Spinal cord (tissue), 10 donors: ENCODE data around the gene ARID3A. TPM values are rescaled to one million over a fixed set of nuclear protein-coding genes. Genes with fewer than 3 reads are reported as not detected.

Source experiments
- DNase-seq, 6 donors: peaks; one replicate each; pipeline versions ENCODE4 v3.0.0 to v3.0.0-alpha.2; 2013 to 2015; ENCODE audit warnings: low spot score in 6 of 6, low read depth in 4 of 6
- H3K27ac ChIP-seq: one replicate; pipeline ENCODE4 v1.5.1; 2013; ENCODE audit warnings: low read depth, low read length, control low read depth
- H3K27me3 ChIP-seq: one replicate; pipeline ENCODE4 v1.6.1; 2013; ENCODE audit warnings: low read length; ENCODE audit not compliant: control insufficient read depth, insufficient read depth
- H3K36me3 ChIP-seq: one replicate; pipeline ENCODE4 v1.6.1; 2013; ENCODE audit warnings: low read length; ENCODE audit not compliant: control insufficient read depth, insufficient read depth
- H3K4me1 ChIP-seq: one replicate; pipeline ENCODE4 v1.6.1; 2013; ENCODE audit warnings: low read length; ENCODE audit not compliant: control insufficient read depth, insufficient read depth
- H3K4me3 ChIP-seq: one replicate; pipeline ENCODE4 v1.5.1; 2013; ENCODE audit warnings: low read depth, low read length, control low read depth
- H3K9me3 ChIP-seq: one replicate; pipeline ENCODE4 v1.6.1; 2013; ENCODE audit warnings: low read length; ENCODE audit not compliant: control insufficient read depth, insufficient read depth
- WGBS: methylation state at CpG from one replicate; pipeline ENCODE4 v1.1.5; 2013; ENCODE audit warnings: missing lambda C conversion rate; ENCODE audit not compliant: insufficient coverage; 5-methylcytosine and 5-hydroxymethylcytosine counted together
- polyA plus RNA-seq, 2 donors: library from polyadenylated mRNA; unstranded; fragments of 120-200 nt; gene quantifications; one replicate each; pipeline ENCODE4 v1.2.1, GENCODE V29; 2013; ENCODE audit not compliant: insufficient read length in 2 of 2
- total RNA-seq, 2 donors: library from RNA; depleted of rRNA in 1 of 2; stranded (reverse); fragments of 120-200 nt in 1 of 2; fragments of >200 nt in 1 of 2; gene quantifications; one replicate each; pipeline versions ENCODE4 v1.2.3 to v1.2.4, GENCODE V29; 2013 to 2014
- donor health status: healthy.

The ARID3A gene
- total and polyA plus RNA-seq, 4 donors, result 4.8 to 14.8 (median 8.9) TPM

- Histone ChIP-seq H3K9me3 (no peaks in the 10 kb centered on the region), H3K36me3 (peaks cover 20% of the 10 kb centered on the region), H3K27ac (no peak overlapping the region), H3K27me3 (no peaks in the 10 kb centered on the region), H3K4me3 (no peak overlapping the region), H3K4me1 (peaks cover 12% of the 10 kb centered on the region)
- no peak for DNase-seq
- 71% methylated on average over 31 of the region's 54 CpGs for WGBS
These were observed 14.4 kb upstream of the ARID3A start for GRCh38 chr19:911197-912033.

DNA sequence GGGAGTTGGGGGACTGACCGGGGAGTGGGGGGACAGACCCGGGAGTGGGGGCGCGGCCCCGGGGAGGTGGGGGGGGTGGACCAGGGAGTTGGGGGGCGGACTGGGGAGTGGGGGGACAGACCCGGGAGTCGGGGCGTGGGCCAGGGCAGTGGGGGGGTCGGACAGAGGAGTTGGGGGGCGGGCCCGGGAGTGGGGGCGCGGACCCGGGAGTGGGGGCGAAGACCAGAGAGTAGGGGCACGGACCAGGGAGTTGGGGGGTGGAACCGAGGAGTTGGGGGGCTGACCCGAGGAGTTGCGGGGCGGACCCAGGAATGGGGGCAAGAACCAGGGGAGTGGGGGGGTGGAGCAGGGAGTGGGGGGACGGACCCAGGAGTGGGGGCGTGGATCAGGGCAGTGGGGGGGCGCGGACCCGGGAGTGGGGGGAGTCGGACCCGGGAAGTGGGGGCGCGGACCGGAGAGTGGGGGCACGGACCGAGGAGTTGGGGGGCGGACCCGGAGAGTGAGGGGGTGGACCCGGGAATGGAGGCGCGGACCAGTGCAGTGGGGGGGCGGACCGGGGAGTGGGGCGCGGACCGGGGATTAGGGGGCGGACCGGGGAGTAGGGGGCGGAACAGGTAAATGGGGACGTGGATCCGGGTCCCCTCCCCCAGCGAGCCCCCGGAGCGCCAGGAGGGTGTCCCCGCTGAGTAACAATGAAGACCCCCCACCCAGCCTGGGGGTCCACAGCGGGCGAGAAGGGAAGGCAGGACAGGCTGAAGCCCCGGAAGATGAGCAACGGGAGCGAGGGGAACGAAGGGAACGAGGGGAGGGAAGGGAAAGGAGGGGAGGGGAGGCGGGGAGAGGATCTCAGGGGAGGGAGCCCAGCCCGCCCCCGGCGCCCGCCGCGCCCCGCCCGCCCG lies 13.4 kb upstream of the ARID3A start:
- peaks cover 8% of the 10 kb centered on the region for H3K27me3 ChIP-seq
- peaks cover 16% of the 10 kb centered on the region for H3K36me3 ChIP-seq
- no peak overlapping the region for H3K27ac ChIP-seq
- H3K9me3 ChIP-seq, result no peaks in the 10 kb centered on the region
- peak in 1 of 6 donors; percentile 59 for DNase-seq
- H3K4me1 ChIP-seq, result peaks cover 20% of the 10 kb centered on the region
- H3K4me3 ChIP-seq, result peak overlapping the region; percentile 79
- WGBS, result 0% methylated on average over 33 of the region's 69 CpGs

- Histone ChIP-seq H3K27me3 (peaks cover 15% of the 10 kb centered on the region), H3K9me3 (no peaks in the 10 kb centered on the region), H3K27ac (peak within 1 kb of the TSS; percentile 54), H3K4me1 (peaks cover 27% of the 10 kb centered on the region), H3K36me3 (peaks cover 14% of the 10 kb centered on the region), H3K4me3 (peak within 1 kb of the TSS; percentile 82)
- under 1% methylated on average over 75 of the region's 76 CpGs for WGBS
- peak in 3 of 6 donors; percentile 43 to 88 (median 87) for DNase-seq
These were observed 12.6 kb upstream of the ARID3A start, which contains the start of gene R3HDM4 for GRCh38 chr19:913080-913748. Gene R3HDM4, minus strand, starts transcription at chr19:913219. Its CDS starts 62 bp downstream, at chr19:913157.

DNA sequence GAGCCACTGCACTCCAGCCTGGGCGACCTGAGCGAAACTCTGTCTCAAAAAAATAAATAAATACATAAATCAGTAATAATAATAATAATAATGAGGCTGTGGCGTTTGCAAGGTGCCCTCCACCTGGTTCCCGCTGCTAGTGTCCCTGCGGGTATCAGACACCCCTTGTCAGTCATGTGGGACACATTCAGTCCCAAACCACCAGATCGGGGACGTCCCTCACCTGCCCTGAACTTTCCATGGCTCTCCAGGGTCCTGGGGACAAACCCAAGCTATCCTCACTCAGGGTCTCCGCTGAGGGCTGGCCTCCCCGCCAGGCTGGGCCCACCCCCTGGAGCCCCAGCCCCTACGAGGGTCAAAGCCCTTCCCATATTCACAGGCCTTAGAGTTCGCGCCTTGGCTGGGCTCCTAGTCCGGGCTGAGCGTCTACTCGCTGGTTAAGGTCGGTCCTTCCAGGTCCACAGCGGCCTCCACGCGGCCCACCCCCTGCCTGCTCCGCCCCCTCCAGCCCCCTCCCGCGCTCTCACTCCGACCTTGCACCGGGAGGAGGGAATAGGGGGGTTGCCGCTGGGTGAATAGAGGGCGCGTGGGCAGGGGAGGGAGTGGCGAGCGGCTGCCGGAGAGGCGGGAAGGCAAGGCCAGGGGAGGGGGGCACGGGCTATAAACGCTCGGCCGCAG lies 9.1 kb upstream of the ARID3A start:
- Histone ChIP-seq H3K27me3 (peaks cover 45% of the 10 kb centered on the region), H3K36me3 (no peaks in the 10 kb centered on the region), H3K4me1 (peaks cover 52% of the 10 kb centered on the region), H3K9me3 (no peaks in the 10 kb centered on the region), H3K27ac (no peak overlapping the region), H3K4me3 (peak overlapping the region; percentile 2)
- DNase-seq, result no peak
- 8% methylated on average over 20 of the region's 35 CpGs for WGBS

DNA sequence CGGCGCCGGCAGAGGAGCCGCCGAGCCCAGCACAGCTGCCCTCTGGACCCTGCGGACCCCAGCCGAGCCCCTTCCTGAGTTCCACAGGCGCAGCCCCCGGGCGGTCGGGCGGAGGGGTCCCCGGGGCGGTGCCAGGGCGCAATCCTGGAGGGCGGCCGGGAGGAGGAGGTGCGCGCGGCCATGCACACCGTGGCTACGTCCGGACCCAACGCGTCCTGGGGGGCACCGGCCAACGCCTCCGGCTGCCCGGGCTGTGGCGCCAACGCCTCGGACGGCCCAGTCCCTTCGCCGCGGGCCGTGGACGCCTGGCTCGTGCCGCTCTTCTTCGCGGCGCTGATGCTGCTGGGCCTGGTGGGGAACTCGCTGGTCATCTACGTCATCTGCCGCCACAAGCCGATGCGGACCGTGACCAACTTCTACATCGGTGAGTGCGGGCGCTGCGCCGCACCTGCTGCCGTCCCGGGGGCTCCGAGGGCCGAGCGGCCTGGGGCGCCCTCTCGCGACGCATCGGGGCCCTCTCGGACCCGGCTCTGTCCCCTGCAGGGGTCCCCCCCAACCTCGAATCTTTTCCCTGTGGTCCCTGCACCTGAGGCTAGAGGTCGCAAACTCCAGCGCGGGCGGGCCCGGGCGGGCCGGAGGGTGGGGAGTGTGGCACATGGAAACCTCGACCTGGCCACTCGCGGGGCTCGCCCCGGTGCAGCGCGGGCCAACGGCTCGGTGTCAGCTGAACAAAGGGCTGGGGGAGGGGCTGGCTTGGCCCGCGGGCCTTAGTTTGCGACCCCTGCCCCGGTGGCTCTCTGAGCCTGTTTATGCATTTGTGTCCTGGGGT lies 8.3 kb upstream of the ARID3A start, which contains the start of gene KISS1R:
Gene KISS1R, plus strand, starts transcription at position 11 of the 829 bp plus-strand sequence. Its CDS starts 170 bp downstream, at position 181.
- Histone ChIP-seq H3K36me3 (no peaks in the 10 kb centered on the region), H3K4me1 (peaks cover 51% of the 10 kb centered on the region), H3K27ac (no peak within 1 kb of the TSS), H3K27me3 (peaks cover 45% of the 10 kb centered on the region), H3K4me3 (peak within 1 kb of the TSS; percentile 2), H3K9me3 (no peaks in the 10 kb centered on the region)
- under 1% methylated on average over 87 of the region's 87 CpGs for WGBS
- DNase-seq, result peak in 1 of 6 donors; percentile 45

DNA sequence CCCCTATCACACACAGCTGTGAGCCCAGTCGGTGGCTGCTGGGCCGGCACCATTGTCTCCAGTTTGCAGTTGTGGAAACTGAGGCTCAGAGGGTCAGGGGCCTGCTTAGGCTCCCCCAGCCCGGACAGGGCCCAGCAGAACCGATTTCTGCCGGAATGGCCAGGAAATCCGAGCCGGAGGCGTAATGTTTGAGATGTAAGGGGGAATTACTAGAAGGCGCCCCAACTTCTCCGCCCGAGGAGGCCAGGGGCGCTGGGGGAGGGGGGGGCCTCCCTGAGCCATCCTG lies 7.7 kb upstream of the ARID3A start:
- Histone ChIP-seq H3K36me3 (no peaks in the 10 kb centered on the region), H3K9me3 (no peaks in the 10 kb centered on the region), H3K27me3 (peaks cover 45% of the 10 kb centered on the region), H3K4me3 (no peak overlapping the region), H3K4me1 (peaks cover 51% of the 10 kb centered on the region), H3K27ac (no peak overlapping the region)
- 3% methylated on average over 12 of the region's 12 CpGs for WGBS
- no peak for DNase-seq

DNA sequence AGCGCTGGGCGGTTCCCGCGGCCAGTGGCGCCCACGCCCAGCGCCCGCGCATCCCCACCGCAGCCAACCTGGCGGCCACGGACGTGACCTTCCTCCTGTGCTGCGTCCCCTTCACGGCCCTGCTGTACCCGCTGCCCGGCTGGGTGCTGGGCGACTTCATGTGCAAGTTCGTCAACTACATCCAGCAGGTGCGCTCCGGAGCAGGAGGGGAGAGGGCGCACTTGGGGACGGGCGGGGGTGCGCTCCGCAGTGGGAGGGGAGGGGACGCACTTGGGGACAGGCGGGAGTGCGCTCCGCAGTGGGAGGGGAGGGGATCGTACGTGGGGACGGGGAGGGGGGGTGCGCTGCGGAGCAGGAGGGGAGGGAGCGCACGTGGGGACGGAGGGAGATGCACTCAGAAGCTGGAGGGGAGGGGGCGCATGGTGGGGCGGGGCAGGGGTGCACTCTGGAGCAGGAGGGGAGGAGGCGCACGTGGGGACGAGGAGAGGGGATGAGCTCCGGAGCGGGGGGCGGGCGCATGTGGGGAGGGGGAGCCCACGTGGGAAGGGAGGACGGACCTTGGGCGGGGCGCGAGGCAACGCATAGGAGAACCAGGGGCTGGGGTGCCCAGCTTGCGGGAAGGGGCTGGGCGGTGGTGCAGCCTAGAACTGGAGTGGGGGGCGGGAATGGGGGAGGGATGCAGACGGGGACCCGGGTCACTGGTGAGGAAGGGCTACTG lies 7.2 kb upstream of the ARID3A start:
- no peak for DNase-seq
- Histone ChIP-seq H3K4me1 (peaks cover 48% of the 10 kb centered on the region), H3K27ac (no peak overlapping the region), H3K36me3 (no peaks in the 10 kb centered on the region), H3K27me3 (peaks cover 45% of the 10 kb centered on the region), H3K4me3 (no peak overlapping the region), H3K9me3 (no peaks in the 10 kb centered on the region)
- 1% methylated on average over 46 of the region's 58 CpGs for WGBS
